Vagina (tissue), 2 donors: Measurements from ENCODE around the gene MARCHF9.

Experiments
- CTCF ChIP-seq, 3 experiments: fragments of 450-650 bp in 2 of 3; fragments of 200-600 bp in 1 of 3; sonication (generic) in 1 of 3; IDR thresholded peaks; one replicate each; pipeline ENCODE4 v1.5.1; 2017 to 2019; ENCODE audit warnings: antibody characterized with exemption in 3 of 3, mild to moderate bottlenecking in 2 of 3, moderate library complexity in 2 of 3
- POLR2A ChIP-seq, 2 donors: fragments of 450-650 bp; IDR thresholded peaks; one replicate each; pipeline ENCODE4 v1.6.1; 2017; ENCODE audit warnings: antibody characterized with exemption in 2 of 2, mild to moderate bottlenecking in 2 of 2, moderate library complexity in 2 of 2

- no peak for TF ChIP-seq CTCF (IDR thresholded peaks at IDR 0.05)
- no peak for TF ChIP-seq POLR2A (IDR thresholded peaks at IDR 0.05)
Observed at GRCh38 chr12:57754411-57755193, at the start of gene MARCHF9.
